NCI-H526 (cell line): Measurements from ENCODE around the gene RORB.

Experiments
- DNase-seq, 2 experiments: peaks; one replicate each; lab custom pipeline; 2025; lab: John Stamatoyannopoulos, UW

Gene RORB

GRCh38 chr9:74496819-74497747 lies at the start of gene RORB:
Gene RORB, plus strand, starts transcription at chr9:74497335. Its CDS starts 642 bp downstream, at chr9:74497977.
- DNase-seq, result peak; percentile 45 to 80

DNA sequence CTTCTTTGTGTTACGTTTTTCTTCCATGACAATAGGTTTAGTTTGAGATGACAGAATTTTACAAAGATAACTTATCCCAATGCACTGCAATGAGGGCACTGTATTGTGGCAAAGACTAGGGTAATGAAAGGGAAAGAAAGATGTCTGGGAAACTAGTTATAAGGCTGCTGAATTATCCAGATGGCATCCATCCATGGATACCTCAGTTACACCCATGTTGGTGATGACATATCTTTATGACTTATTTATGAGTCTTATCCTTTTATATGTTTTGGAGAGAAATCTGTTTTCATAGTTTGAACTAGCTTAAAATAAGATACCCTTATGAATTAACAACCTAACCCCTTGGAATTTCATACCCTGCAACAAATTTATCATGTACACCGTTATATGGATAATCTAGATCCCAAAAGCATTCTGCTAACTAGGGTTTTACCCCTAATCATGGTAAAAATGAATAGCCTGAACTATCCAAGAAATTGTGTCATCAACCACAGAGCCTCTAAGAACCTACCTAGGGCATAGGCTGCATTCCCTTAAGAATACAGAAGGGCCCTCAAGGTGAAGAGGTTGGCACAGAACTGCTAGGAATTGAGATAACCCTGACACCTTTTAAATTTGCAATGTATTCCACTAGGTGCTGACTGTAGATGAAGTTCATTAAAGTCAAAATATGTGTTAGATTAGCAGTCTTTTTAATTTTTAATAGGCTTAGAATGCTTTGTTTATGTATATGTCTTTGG lies 49.5 kb upstream of the RORB start:
- DNase-seq, result no peak

GRCh38 chr9:74449060-74449459 lies 48.1 kb upstream of the RORB start:
- DNase-seq, result no peak

DNA sequence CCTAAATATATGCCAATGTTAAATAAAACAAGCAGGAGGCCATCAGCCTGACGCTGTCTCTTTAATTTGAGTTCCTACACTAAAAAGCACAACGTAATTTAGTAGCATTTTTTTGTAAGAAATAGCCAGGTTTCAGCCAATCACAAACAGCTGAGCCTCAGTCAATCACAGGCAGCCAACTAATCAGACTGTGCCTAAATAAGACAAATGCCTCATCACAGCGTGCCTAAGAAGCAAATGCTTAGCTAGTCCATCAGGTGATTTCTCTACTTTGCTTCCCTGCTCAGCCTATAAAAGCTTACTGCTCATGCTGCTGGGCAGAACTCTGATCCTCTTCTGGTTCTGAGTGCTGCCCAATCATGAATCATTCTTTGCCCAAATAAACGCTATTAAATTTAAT lies 38.3 kb upstream of the RORB start:
- no peak for DNase-seq

DNA sequence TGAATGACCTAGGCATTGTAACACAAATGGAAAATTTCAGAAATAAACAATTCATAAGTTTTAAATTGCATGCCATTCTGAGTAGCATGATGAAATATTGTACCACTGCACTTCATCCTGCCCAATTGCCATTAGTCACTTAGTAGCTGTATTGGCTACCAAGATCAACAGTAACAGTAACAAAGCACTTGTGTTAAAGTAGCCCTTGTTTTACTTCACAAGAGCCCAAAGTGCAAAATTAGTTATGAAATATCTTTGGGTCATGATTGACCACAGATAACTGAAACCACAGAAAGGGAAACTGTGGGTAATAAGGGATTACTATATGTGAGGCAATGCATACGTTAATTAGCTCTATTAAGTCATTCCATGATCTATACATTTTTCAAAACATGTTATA lies 33.3 kb upstream of the RORB start:
- no peak for DNase-seq

GRCh38 chr9:74478606-74479005 lies 18.5 kb upstream of the RORB start:
- no peak for DNase-seq

DNA sequence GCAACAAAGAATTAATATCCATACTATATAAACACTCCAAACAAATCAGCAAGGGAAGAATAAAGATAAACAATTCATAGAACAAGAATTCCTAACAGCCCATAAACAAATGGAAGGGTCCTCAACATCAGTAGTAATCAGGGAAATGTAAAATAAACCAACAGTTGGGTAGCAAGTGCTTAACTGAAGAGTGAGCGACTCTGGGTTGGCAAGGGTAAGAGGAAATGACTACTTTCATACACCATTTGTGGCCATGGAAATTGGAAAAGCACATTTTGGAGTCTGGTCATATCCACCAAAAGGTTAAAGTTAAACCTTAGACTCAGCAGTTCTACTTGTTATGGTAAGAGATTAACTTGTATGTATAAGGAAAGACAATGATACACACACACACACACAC lies 17.4 kb upstream of the RORB start:
- DNase-seq, result no peak

DNA sequence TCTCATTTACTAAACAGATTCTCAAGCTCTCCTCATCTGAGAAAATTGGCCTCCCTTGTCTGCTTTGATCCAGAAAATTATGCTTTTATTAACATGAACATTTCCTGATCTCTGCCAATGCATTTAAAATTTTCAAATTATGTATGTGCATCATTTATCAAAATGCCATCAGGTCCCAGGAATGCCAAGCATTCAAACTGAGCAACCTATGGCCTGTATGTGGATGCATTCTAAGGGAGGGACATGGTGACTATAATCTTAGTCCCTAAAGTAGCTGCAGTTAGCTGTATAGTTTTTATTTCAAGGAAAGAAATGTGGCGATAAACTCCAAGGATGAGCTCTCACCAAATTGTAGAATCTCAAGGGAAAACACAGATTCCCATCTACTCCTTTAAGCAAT lies 9.7 kb upstream of the RORB start:
- no peak for DNase-seq

DNA sequence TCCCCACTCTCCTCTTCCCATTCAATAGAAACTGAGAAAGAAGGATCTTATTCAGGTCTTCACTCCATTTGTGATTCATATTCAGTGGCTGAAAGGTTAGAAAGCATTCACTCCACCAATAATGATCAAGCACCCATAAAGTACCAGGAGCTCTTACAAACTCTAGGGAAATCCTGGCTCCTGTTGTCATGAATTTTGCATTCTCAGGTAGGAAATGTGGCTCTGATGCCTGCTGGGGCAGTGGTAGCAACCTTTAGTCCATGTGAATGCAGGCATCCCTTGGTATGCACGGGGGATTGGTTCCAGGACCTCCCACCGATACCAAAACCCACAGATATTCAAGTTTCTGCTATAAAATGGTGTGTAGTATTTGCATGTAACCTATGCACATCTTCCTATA lies 3.6 kb upstream of the RORB start:
- DNase-seq, result no peak

DNA sequence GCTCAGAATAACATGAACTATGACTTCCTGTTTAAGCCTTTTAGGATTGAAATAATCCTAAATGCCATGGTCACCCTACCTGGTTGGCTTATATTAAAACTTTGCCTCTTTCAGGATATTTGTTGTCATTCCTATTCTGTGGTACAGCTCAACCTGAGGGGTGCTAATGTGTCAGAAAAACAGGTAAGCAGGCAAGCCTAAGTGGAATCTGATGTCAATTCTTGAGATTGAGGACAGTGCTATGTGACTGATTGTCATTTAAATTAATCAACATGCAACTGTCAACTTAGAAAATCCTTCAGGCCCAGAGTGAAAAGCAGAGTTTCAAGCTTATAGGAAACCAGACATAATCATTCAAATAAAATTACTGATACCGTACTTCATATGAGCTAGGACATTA lies 2.6 kb upstream of the RORB start:
- no peak for DNase-seq

GRCh38 chr9:74496406-74496805 lies 729 bp upstream of the RORB start:
- no peak for DNase-seq

DNA sequence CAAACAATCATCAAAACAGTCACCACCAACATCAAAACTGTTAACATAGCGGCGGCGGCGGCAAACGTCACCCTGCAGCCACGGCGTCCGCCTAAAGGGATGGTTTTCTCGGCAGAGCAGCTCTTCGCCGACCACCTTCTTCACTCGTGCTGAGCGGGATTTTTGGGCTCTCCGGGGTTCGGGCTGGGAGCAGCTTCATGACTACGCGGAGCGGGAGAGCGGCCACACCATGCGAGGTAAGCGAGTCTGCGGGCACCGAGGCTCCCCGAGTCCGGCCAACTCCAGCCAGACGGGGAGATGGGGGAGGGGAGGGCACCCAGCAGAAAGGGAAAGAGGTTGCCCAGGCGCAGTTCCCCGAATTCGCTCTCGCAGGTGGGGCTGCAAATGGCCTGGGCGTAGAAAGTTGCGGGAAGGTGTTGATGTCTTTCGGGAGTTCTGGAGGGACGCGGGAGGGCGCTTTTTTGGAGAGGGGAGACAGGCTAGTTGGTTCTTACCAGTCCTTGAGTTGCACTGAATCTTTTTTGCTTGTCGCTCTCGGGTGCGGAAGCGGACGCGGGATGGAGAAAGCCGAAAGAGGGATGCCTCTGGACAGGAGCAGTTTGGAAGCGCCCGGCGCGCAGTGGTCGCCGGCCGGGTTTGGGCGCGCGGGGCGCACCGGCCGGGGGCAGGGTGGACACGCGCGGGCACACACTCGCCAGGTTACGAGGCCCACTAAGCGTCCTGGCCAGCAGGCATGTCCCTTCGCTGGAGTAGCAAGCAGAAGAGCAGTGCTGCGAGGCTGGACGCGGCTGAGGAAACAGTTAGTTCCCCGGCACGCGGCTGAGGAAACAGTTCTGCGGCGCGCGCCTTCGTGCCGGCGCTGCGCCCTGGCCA lies 849 bp downstream of the RORB start:
- peak in 1 of 2 experiments; percentile 48 for DNase-seq

DNA sequence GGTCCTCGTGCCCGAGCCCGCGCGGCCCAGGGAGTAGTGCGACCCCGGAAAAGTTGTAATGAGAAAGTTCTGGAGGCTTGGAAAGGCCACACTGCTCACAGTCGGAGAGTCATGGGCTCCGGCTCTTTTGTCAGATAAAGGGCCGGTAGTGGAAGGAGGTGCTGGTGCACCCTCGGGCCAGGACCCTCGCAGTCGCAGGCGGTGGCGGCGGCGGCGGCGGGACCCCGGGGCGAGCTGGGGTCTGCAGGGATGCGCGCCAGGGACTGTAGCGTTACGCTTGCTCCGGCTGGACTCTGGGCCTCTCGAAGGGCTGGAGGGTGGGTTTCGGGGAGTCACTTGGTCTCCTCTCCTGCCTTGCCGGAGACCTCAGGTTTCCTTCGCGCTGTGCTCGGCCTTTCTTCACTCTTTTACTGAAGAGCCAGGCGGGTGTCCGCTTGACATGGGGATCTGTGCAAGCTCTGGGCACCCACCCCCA lies 1.5 kb downstream of the RORB start:
- peak in 1 of 2 experiments; percentile 34 for DNase-seq

DNA sequence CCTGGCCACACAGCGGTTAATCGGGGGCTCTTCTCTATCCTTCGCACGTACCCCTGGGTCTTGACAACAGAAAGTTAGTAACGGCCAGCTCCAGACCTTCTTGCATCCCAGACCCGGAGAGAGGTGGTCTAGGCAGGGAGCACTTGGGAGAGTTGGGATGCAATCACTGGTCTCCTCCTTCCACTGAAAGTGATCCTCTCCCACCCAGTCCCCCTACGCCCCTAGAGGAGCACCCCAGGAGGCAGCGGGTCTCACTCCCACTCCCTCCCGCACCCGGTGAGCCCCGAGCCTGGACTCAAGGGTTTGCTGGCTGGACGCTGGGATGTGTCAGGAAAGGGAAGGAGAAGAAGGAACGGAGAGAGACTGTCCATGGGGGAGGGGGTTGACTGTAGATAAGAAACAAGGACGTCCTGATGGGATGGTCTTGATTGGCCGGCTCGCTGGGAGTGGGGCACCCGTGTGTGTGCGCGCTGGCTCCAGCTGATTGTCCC lies 2.0 kb downstream of the RORB start:
- no peak for DNase-seq

- DNase-seq, result no peak
Observed at GRCh38 chr9:74499770-74500583, 2.8 kb downstream of the RORB start.

GRCh38 chr9:74500584-74500924 lies 3.4 kb downstream of the RORB start:
- DNase-seq, result no peak

DNA sequence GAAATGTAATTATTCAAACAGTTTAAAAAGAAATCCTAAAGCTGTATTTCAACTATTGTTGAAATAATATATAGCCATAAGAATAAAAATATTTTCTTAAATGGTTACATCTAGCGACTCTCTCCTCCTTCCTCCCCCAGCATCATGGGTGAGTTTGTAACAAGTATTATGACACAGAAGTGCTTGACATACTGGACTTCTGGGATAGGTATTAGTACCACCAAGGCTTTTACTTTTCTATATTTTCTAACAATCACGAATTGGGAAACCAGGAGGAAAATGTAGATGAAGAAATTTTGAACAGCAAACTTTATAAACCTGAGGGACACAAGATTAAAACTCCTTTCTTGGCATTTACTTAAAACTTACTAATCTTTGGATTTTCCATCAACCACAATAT lies 4.4 kb downstream of the RORB start:
- DNase-seq, result no peak

DNA sequence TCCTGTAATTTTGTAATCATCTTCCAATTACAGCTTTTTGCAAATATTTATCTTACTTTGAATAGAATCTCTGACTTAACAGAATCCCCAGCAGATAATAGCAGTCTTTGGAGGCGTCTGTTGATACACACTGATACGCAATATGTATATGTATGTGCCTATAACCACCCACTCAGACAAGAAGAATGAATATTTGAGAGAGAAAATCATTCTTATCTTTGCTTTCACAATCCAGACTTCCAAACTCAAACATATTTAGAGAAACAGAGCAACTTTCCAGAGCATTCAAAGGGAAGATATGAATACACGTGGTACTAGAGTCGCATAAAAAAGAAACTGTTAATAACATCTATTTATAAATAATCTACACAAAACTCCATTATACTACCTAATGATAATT lies 6.1 kb downstream of the RORB start:
- DNase-seq, result no peak

- no peak for DNase-seq
Observed at GRCh38 chr9:74503666-74504065, 6.5 kb downstream of the RORB start.

- no peak for DNase-seq
Observed at GRCh38 chr9:74511333-74511732, 14.2 kb downstream of the RORB start.

GRCh38 chr9:74512416-74512815 lies 15.3 kb downstream of the RORB start:
- no peak for DNase-seq
